H54 (cell line): Measurements from ENCODE around the gene CPB1.
"Not testable (repeated sequence)": the region's sequence is repeated elsewhere in the genome, so short reads cannot be mapped to it uniquely, and the experiment has no call there.

Experiments used
- DNase-seq: peaks from one replicate; pipeline ENCODE4 v3.0.0; 2011; ENCODE audit warnings: low spot score, mixed read lengths; ENCODE audit not compliant: insufficient read length
- FAIRE-seq: peaks from 3 replicates; lab custom pipeline; 2011; peaks lifted over from hg19 to GRCh38; lab: Jason Lieb, UNC
- POLR2A ChIP-seq: IDR thresholded peaks from 2 replicates; pipeline ENCODE4 v1.6.1; 2011; ENCODE audit warnings: low read depth, mild to moderate bottlenecking, low read length

Gene CPB1

GRCh38 chr3:148827585-148827984, at the start of gene CPB1:
TSS of gene CPB1 (plus strand) at chr3:148827811. CDS start at chr3:148827824, 13 bp downstream.
- FAIRE-seq = no peak
- no peak for DNase-seq
- no peak for TF ChIP-seq POLR2A

- TF ChIP-seq POLR2A = no peak
- FAIRE-seq = no peak
- DNase-seq = no peak
These were observed 48.7 kb upstream of the CPB1 start for GRCh38 chr3:148778926-148779325.

- FAIRE-seq, DNase-seq: not testable (repeated sequence)
These were observed 42.6 kb upstream of the CPB1 start for GRCh38 chr3:148785026-148785425.

GRCh38 chr3:148786159-148786558, 41.5 kb upstream of the CPB1 start:
- not testable (repeated sequence) for DNase-seq, FAIRE-seq

- no peak for FAIRE-seq
- TF ChIP-seq POLR2A = no peak
- DNase-seq = no peak
These were observed 38.5 kb upstream of the CPB1 start for GRCh38 chr3:148789146-148789545.

GRCh38 chr3:148789906-148790305, 37.7 kb upstream of the CPB1 start:
- no peak for DNase-seq
- TF ChIP-seq POLR2A = no peak
- no peak for FAIRE-seq

GRCh38 chr3:148790370-148790769, 37.2 kb upstream of the CPB1 start:
- DNase-seq (no peak), FAIRE-seq (no peak)
- no peak for TF ChIP-seq POLR2A

GRCh38 chr3:148790851-148791735, 36.5 kb upstream of the CPB1 start:
- TF ChIP-seq POLR2A = no peak
- DNase-seq = no peak
- FAIRE-seq = no peak

- no peak for FAIRE-seq
- no peak for TF ChIP-seq POLR2A
- DNase-seq = no peak
These were observed 35.7 kb upstream of the CPB1 start for GRCh38 chr3:148791920-148792319.

GRCh38 chr3:148792516-148792915, 35.1 kb upstream of the CPB1 start:
- DNase-seq (no peak), FAIRE-seq (no peak)

GRCh38 chr3:148796799-148797198, 30.8 kb upstream of the CPB1 start:
- TF ChIP-seq POLR2A = no peak
- FAIRE-seq = no peak

More at GRCh38 chr3:148792516-148792915, 35.1 kb upstream of the CPB1 start:
- TF ChIP-seq POLR2A = no peak

GRCh38 chr3:148797795-148798194, 29.8 kb upstream of the CPB1 start:
- no peak for TF ChIP-seq POLR2A
- FAIRE-seq (no peak), DNase-seq (no peak)

More at GRCh38 chr3:148796799-148797198, 30.8 kb upstream of the CPB1 start:
- no peak for DNase-seq

GRCh38 chr3:148800414-148800813, 27.2 kb upstream of the CPB1 start:
- DNase-seq (no peak), FAIRE-seq (no peak)
- no peak for TF ChIP-seq POLR2A

GRCh38 chr3:148809835-148810234, 17.8 kb upstream of the CPB1 start:
- DNase-seq = no peak
- TF ChIP-seq POLR2A = no peak
- no peak for FAIRE-seq

GRCh38 chr3:148815316-148816110, 12.1 kb upstream of the CPB1 start:
- TF ChIP-seq POLR2A = no peak
- DNase-seq = no peak
- FAIRE-seq = peak; percentile 23
